HG02798 (cell line): ENCODE results near the gene CSF1.
"Not testable (repeated sequence)": the region's sequence is repeated elsewhere in the genome, so short reads cannot be mapped to it uniquely, and the experiment has no call there.

Source experiments
- ATAC-seq: cut with Tn5 transposase; IDR thresholded peaks from one replicate; pipeline ENCODE4 v1.9.1; 2021; ENCODE audit warnings: mild to moderate bottlenecking; ENCODE audit not compliant: unreplicated experiment, poor library complexity

Gene CSF1

DNA sequence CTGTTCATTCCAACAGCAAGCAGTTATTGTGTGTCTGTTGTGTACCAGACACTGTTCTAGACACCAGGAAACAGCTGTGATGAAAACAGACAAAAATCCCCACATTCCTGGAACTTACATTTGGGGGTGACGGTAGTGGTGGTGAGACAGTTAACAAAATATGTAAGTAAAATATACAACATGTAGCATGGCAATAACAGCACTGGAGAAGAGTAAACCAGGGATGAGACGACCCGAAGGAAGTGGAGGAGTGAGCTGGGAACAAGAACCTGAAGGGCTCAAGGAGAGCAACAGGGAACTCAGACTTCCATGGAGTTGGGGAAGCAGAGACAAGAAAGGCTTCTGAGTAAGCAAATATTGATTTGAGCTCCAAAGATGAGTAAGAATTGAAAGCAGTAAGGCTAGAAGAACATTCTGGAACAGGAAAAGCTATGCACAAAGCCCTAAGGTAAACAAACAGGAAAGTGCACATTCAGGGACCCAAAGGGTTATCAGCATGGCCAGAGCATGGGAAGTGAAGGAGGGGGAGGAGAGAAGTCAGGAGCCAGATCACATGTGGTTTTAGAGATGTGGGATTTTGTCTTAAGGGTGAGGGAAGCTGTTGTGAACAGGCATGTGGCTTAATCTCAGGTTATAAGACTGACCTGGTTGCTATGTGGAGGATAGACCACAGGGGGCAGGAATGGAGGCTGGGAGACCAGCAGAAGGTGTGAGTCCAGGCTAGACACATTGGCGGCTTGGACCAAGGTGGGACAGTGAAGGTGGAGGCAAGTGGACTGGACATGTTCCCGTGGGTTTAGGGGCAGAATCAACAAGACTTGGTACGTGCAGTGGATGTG, 7.3 kb downstream of the CSF1 start:
- ATAC-seq, result no peak

DNA sequence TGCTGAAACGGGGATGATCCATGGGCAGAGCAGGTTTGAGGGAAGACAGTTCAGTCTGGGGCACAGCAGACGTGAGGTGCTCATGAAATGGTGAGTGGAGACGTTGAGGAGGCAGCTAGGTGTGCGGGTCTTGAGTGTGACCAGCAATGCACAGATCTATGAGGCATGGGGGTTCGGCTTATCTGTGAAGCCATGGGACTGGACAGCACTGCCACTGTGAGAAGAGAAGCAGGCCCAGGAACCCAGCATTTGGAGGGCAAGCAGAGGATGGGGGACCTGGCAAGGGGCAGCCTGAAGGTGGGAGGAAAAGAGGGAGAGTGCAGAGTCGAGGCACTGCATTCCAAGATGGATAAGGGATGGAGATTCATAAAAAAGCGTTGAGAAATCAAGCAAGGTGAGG, 8.0 kb downstream of the CSF1 start:
- no peak for ATAC-seq

DNA sequence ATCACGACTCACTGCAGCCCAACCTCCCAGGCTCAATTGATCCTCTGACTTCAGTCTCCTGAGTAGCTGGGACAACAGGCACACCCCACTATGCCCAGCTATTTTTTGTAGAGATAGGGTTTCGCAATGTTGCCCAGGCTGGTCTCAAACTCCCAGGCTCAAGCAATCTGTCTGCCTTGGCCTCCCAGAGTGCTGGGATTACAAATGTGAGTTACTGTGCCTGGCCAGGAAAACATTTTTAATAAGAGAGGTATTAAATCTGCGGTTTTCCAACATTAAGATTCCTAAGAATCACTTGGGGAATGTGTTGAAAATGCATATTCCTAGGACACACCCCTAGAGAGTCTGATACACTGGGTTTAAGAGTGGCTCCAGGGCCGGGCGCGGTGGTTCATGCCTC, 8.7 kb downstream of the CSF1 start:
- no peak for ATAC-seq

DNA sequence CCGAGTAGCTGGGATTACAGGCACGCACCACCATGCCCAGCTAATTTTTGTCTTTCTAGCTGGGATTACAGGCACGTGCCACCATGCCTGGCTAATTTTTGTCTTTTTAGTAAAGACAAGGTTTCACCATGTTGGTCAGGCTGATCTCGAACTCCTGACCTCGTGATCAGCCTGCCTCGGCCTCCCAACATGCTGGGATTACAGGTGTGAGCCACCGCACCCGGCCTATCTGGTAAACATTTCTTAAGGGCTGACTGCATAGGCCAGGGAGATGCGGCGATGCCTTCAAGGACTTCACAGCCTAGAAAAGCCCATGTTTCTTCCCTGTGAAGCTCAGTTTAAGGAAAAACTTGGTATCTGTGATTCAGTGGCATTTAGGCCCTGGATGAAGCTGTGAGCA, 9.7 kb downstream of the CSF1 start:
- not testable (repeated sequence) for ATAC-seq

DNA sequence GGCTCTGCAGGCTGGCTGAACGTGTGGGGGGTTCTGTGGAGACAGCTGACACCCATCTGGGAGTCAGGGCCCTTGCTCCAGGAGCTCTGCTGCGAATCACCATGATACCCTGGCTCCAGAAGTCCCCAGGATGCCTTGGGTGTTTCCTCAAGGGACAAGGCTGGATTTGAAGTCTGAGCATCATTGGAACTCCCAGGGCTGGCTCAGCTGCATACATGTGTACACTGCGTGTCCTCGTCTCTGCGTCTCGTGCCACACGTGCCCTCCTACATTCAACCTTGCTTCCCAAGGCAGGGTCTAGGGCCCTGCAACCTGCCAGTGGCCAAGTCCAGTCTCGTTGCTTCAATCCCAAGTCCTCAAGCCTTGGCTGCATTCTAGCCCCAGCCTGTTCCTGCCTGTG, 11.7 kb downstream of the CSF1 start:
- no peak for ATAC-seq

DNA sequence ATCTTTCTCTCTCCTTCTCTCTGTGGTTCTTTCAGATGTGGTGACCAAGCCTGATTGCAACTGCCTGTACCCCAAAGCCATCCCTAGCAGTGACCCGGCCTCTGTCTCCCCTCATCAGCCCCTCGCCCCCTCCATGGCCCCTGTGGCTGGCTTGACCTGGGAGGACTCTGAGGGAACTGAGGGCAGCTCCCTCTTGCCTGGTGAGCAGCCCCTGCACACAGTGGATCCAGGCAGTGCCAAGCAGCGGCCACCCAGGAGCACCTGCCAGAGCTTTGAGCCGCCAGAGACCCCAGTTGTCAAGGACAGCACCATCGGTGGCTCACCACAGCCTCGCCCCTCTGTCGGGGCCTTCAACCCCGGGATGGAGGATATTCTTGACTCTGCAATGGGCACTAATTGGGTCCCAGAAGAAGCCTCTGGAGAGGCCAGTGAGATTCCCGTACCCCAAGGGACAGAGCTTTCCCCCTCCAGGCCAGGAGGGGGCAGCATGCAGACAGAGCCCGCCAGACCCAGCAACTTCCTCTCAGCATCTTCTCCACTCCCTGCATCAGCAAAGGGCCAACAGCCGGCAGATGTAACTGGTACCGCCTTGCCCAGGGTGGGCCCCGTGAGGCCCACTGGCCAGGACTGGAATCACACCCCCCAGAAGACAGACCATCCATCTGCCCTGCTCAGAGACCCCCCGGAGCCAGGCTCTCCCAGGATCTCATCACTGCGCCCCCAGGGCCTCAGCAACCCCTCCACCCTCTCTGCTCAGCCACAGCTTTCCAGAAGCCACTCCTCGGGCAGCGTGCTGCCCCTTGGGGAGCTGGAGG, 12.7 kb downstream of the CSF1 start:
- no peak for ATAC-seq

DNA sequence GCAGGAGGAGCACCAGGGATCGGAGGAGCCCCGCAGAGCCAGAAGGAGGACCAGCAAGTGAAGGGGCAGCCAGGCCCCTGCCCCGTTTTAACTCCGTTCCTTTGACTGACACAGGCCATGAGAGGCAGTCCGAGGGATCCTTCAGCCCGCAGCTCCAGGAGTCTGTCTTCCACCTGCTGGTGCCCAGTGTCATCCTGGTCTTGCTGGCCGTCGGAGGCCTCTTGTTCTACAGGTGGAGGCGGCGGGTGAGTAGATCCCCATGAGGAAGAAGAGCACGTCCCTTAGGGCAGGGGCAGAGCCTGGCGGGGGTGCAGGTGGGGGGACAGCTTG, 13.3 kb downstream of the CSF1 start:
- ATAC-seq, result no peak

DNA sequence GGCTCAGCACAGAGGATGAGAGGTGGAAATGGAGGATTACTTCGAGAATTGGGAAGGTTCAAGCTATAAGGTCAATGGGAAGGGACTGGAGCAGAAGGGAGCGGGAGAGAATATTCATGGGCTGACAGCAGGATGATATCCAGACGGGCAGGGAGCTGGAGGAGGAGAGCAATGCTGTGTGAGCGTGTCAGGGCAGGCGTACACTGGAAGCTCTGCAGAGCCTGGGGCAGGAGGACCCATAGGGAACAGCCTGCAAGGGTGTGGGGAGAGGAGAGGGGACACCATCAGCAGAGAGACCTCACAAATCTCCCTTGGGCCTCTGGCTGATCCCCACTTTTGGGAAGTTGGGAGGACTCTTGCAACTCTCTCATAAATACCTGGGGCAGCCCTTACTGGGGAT, 13.7 kb downstream of the CSF1 start:
- ATAC-seq, result no peak

DNA sequence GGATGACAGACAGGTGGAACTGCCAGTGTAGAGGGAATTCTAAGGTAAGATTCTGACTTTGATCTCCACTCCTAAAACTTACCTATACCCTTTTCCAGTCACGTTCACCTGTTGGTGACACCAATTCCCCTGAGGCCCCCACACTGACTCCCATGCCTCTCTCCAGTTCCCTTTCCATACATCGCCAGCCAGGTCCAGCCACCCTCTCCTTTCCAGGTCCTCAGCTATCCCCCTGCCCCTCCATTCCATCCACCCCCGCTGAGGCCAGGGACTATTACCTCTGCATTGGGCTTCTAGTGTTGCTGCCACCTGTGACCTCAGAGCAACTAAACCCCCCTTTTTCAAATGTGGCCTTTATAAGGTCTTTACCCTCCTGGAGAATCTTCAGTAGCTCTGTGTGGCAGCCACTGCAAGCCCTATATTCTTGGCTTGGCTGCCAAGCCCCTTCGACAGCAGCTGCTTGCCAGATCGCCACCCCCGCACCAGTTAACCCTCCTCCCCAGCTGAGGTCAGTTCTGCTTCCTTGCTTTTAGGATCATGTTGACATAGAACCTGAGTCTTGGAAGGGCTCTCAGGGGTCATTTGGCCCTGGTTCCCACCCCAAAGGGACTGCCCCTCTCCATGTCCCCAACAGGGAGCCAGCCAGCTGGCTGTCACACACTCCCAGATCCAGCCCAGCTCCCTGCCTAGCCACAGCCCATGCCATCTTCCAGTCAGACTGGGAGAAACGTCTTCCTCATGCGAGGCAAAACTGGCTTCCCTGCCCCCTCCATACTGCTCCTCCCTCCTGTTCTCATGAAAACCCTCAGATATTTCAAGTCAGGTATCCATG, 14.7 kb downstream of the CSF1 start:
- no peak for ATAC-seq

DNA sequence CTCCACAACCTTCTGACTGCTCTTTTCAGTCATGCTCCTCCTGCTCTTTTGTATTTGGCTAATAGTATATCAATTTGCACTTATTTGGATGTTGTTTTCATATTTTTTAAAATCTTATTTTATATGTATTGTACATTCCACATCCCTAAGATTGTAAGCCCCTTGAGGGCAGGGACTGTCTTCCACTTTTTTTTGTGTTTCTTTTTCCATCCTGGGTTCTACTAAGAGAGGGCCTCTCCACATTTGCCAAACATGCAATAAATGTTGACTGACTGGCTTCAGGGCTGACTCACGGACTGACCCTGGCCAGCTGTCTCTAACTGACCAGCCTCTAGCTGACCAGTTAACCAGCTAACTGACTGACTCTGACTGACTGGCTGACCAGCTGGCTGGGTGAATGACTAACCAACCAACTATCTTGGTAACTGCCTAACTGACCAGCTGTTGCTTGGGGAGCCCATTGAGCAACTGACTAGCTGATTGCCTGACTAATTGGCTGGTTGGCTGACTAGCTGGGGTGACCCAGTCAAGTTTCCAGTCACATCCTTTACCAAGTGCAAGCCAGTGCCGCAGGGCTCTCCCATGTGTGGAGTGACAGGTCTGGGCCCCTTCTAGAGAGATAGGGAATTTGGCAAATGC, 16.1 kb downstream of the CSF1 start:
- no peak for ATAC-seq

DNA sequence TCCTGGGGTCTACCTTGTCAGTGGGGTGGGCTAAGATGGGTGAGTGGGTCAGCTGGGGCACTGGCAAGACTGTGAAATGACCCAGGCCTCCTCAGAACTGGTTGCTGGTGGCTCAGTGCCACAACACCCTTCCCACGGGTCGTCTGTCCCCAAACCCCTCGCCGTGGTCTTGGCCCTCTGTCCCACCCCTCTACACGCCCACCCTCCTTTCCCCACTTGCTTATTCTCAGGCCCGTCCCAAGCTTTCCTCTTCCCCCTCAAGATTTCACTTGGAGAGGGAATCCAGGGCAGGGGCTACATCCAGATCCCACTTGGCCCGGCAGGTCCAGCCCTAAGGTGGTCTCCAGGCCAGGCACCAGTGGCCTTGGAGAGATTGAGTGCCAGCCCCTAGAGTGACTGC, 16.7 kb downstream of the CSF1 start:
- no peak for ATAC-seq

DNA sequence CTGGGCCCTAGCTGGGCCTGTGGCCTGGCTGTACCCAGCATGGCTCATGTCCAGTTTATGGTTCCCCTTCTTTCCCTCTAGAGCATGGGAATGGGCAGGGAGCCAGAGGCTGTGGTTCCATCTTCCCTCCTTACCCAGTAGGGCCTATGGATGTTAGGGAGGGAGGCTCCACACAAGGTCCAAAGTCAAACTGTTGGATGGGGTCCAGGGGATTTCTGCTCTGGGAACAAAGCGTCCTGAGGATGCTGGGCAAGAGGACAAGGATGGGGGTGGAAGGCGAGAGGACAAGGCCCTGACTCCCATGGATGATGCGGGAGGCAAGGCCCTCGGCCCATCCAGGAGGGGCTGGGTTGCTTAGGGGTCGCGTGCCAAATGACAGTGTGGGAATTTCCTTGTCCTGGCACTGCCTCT, 17.3 kb downstream of the CSF1 start:
- no peak for ATAC-seq

DNA sequence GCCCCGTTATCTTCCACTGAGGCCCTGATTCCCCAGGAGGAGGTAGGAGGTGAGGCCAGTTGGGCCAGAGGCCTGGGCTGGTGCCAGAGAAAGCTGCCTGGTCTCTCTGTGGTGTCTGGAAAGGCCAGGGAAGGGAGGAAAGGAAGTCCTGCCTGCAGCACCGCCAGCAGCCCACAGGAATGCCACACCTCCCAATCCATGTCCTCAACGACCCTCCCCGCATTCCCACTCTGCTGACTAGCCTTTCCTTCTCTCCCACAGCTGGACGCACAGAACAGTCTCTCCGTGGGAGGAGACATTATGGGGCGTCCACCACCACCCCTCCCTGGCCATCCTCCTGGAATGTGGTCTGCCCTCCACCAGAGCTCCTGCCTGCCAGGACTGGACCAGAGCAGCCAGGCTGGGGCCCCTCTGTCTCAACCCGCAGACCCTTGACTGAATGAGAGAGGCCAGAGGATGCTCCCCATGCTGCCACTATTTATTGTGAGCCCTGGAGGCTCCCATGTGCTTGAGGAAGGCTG, 18.0 kb downstream of the CSF1 start:
- no peak for ATAC-seq

DNA sequence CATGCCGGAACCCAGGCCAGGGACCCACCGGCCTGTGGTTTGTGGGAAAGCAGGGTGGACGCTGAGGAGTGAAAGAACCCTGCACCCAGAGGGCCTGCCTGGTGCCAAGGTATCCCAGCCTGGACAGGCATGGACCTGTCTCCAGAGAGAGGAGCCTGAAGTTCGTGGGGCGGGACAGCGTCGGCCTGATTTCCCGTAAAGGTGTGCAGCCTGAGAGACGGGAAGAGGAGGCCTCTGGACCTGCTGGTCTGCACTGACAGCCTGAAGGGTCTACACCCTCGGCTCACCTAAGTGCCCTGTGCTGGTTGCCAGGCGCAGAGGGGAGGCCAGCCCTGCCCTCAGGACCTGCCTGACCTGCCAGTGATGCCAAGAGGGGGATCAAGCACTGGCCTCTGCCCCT, 18.5 kb downstream of the CSF1 start:
- ATAC-seq, result no peak

DNA sequence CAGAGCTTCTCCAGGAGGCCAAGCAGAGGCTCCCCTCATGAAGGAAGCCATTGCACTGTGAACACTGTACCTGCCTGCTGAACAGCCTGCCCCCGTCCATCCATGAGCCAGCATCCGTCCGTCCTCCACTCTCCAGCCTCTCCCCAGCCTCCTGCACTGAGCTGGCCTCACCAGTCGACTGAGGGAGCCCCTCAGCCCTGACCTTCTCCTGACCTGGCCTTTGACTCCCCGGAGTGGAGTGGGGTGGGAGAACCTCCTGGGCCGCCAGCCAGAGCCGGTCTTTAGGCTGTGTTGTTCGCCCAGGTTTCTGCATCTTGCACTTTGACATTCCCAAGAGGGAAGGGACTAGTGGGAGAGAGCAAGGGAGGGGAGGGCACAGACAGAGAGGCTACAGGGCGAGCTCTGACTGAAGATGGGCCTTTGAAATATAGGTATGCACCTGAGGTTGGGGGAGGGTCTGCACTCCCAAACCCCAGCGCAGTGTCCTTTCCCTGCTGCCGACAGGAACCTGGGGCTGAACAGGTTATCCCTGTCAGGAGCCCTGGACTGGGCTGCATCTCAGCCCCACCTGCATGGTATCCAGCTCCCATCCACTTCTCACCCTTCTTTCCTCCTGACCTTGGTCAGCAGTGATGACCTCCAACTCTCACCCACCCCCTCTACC, 19.1 kb downstream of the CSF1 start:
- no peak for ATAC-seq

DNA sequence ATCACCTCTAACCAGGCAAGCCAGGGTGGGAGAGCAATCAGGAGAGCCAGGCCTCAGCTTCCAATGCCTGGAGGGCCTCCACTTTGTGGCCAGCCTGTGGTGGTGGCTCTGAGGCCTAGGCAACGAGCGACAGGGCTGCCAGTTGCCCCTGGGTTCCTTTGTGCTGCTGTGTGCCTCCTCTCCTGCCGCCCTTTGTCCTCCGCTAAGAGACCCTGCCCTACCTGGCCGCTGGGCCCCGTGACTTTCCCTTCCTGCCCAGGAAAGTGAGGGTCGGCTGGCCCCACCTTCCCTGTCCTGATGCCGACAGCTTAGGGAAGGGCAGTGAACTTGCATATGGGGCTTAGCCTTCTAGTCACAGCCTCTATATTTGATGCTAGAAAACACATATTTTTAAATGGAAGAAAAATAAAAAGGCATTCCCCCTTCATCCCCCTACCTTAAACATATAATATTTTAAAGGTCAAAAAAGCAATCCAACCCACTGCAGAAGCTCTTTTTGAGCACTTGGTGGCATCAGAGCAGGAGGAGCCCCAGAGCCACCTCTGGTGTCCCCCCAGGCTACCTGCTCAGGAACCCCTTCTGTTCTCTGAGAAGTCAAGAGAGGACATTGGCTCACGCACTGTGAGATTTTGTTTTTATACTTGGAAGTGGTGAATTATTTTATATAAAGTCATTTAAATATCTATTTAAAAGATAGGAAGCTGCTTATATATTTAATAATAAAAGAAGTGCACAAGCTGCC, 19.8 kb downstream of the CSF1 start:
- ATAC-seq, result no peak

DNA sequence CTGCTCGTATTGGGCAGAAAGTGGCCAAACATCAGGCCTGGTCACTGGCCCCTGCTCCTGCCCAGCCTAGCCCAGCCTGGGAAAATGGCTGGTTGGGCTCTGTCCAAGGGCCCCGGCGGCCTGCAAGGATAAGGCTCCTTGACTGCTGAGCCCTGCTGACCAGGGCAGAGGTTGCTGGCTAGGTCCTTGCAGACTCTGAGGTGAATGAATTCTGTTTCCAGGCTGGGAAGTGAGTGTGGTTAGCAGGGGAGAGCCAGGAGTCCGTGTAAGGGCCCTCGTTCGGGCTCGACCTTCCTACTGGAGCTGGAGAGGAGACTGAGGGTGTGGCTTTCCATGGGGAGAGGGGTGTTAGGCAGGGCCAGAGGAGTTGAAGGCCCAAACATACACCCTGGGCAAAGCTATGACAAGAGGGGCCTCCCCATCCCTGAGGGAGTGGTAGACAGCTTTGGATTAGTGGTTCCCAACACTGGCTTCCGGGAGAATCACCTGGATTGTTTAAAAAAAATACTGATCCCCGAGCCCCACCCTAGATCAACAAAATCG, 20.6 kb downstream of the CSF1 start:
- ATAC-seq, result no peak

DNA sequence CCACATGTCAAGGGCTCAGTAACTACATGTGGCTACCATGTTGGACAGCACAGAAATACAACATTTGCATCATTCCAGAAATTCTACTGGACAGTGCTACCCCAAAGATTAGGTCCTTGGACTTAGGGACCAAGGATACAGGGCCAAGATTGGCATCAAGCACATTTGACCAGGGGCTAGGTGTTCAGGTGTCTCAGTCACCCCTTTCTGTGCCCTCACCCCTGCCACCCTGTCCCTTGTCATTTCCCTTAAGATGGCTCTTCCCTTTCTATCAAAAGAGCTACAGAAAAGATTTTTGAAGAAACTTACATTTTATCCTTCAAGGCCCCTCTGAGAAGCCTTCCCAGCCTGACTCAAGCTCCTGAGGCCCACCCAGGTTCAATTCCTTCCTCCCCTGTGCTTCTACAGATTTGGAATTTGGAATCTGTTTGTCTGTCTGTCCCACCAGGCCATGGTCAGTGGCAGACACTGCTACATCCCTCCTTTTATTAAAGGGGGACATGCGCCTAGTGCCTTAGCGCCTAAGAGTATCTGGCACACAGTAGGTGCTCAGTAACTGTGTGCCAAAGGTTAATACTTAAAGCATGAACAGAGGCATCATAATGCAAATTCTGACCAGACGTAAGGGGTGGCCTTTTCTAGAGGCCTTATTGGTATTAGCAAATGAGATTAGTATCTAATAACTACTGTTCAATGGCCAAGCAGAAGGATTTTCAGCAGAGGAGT, 21.4 kb downstream of the CSF1 start:
- no peak for ATAC-seq
